Neural crest cell (in vitro differentiated cells): Measurements from ENCODE around the gene BRIP1. TPM values are rescaled to one million over a fixed set of nuclear protein-coding genes. Genes with fewer than 3 reads are reported as not detected.

Experiments
- DNase-seq: peaks from one replicate; pipeline ENCODE4 v3.0.0; 2021; ENCODE audit warnings: low read depth, mixed read lengths, low spot score
- H3K27ac Mint-ChIP-seq: one replicate; pipeline ENCODE4 v1.8.0; 2021; ENCODE audit warnings: mild to moderate bottlenecking, mixed read lengths; ENCODE audit not compliant: unreplicated experiment
- H3K27me3 Mint-ChIP-seq: 2 replicates; pipeline ENCODE4 v1.8.0; 2021; ENCODE audit warnings: low read depth, mild to moderate bottlenecking, mixed read lengths
- H3K36me3 Mint-ChIP-seq: 2 replicates; pipeline ENCODE4 v1.8.0; 2021; ENCODE audit warnings: low read depth, mild to moderate bottlenecking, mixed read lengths
- H3K4me1 Mint-ChIP-seq: 2 replicates; pipeline ENCODE4 v1.8.0; 2021; ENCODE audit warnings: mixed read lengths
- H3K4me3 Mint-ChIP-seq: one replicate; pipeline ENCODE4 v1.8.0; 2021; ENCODE audit warnings: mild to moderate bottlenecking, mixed read lengths
- H3K9me3 Mint-ChIP-seq: 2 replicates; pipeline ENCODE4 v1.8.0; 2021; ENCODE audit warnings: mixed read lengths
- CTCF ChIP-seq: fragments of 200-600 bp; sonication (generic); conservative IDR thresholded peaks from 2 replicates; pipeline ENCODE4 v1.5.0; 2021; ENCODE audit warnings: antibody characterized with exemption, mild to moderate bottlenecking
- total RNA-seq: library from RNA; stranded (reverse); gene quantifications from 2 replicates; pipeline ENCODE4 v1.2.1, GENCODE V29; 2021

Gene BRIP1
- total RNA-seq, 1 donor from 2014 or later: 31.4 TPM

- H3K36me3 Mint-ChIP-seq: no peaks in the 10 kb centered on the region
- DNase-seq: no peak
- H3K27ac Mint-ChIP-seq: no peak overlapping the region
- H3K27me3 Mint-ChIP-seq: no peaks in the 10 kb centered on the region
- H3K4me3 Mint-ChIP-seq: no peak overlapping the region
- no peak for TF ChIP-seq CTCF
- no peaks in the 10 kb centered on the region for H3K4me1 Mint-ChIP-seq
- H3K9me3 Mint-ChIP-seq: peaks cover 10% of the 10 kb centered on the region
Observed at GRCh38 chr17:61638087-61638486, 225.2 kb downstream of the BRIP1 start.

- Mint-ChIP-seq H3K9me3 (peaks cover 12% of the 10 kb centered on the region), H3K36me3 (no peaks in the 10 kb centered on the region), H3K27me3 (peaks cover under 1% of the 10 kb centered on the region), H3K27ac (no peak overlapping the region), H3K4me3 (no peak overlapping the region), H3K4me1 (no peaks in the 10 kb centered on the region)
- TF ChIP-seq CTCF: peak; percentile 83
- peak; percentile 51 for DNase-seq
Observed at GRCh38 chr17:61635913-61636432, 227.4 kb downstream of the BRIP1 start.

- TF ChIP-seq CTCF: no peak
- Mint-ChIP-seq H3K9me3 (peaks cover 12% of the 10 kb centered on the region), H3K4me1 (no peaks in the 10 kb centered on the region), H3K27ac (no peak overlapping the region), H3K27me3 (peaks cover 3% of the 10 kb centered on the region), H3K36me3 (no peaks in the 10 kb centered on the region), H3K4me3 (no peak overlapping the region)
- DNase-seq: no peak
Observed at GRCh38 chr17:61634942-61635538, 228.3 kb downstream of the BRIP1 start.

GRCh38 chr17:61634011-61634539, 229.3 kb downstream of the BRIP1 start:
- Mint-ChIP-seq H3K9me3 (peaks cover 9% of the 10 kb centered on the region), H3K36me3 (no peaks in the 10 kb centered on the region), H3K27me3 (peaks cover 3% of the 10 kb centered on the region), H3K27ac (no peak overlapping the region), H3K4me3 (no peak overlapping the region), H3K4me1 (no peaks in the 10 kb centered on the region)
- TF ChIP-seq CTCF: no peak
- no peak for DNase-seq

GRCh38 chr17:61632826-61633225, 230.5 kb downstream of the BRIP1 start:
- DNase-seq: no peak
- Mint-ChIP-seq H3K27me3 (peaks cover 3% of the 10 kb centered on the region), H3K4me1 (no peaks in the 10 kb centered on the region), H3K4me3 (no peak overlapping the region), H3K36me3 (no peaks in the 10 kb centered on the region), H3K27ac (no peak overlapping the region), H3K9me3 (peaks cover 7% of the 10 kb centered on the region)
- no peak for TF ChIP-seq CTCF
